Osteocyte (in vitro differentiated cells): ENCODE measurements around the gene TTC19. TPM values are rescaled to one million over a fixed set of nuclear protein-coding genes. Genes with fewer than 3 reads are reported as not detected.
"Not testable (repeated sequence)": the region's sequence is repeated elsewhere in the genome, so short reads cannot be mapped to it uniquely, and the experiment has no call there.

Experiments used
- DNase-seq: peaks from one replicate; pipeline ENCODE4 v3.0.0; 2021; ENCODE audit warnings: mixed read lengths; ENCODE audit not compliant: unreplicated experiment; ENCODE audit errors: extremely low spot score
- H3K27ac Mint-ChIP-seq: one replicate; pipeline ENCODE4 v1.8.0; 2021; ENCODE audit warnings: mild to moderate bottlenecking, mixed read lengths; ENCODE audit not compliant: unreplicated experiment
- H3K27me3 Mint-ChIP-seq: one replicate; pipeline ENCODE4 v1.8.0; 2021; ENCODE audit warnings: mixed read lengths; ENCODE audit not compliant: unreplicated experiment
- H3K36me3 Mint-ChIP-seq: one replicate; pipeline ENCODE4 v1.8.0; 2021; ENCODE audit warnings: mixed read lengths; ENCODE audit not compliant: unreplicated experiment
- H3K4me1 Mint-ChIP-seq: one replicate; pipeline ENCODE4 v1.8.0; 2021; ENCODE audit warnings: mixed read lengths; ENCODE audit not compliant: unreplicated experiment
- H3K4me3 Mint-ChIP-seq: one replicate; pipeline ENCODE4 v1.8.0; 2021; ENCODE audit warnings: mild to moderate bottlenecking, moderate library complexity, mixed read lengths; ENCODE audit not compliant: unreplicated experiment
- H3K9me3 Mint-ChIP-seq: one replicate; pipeline ENCODE4 v1.8.0; 2021; ENCODE audit warnings: mixed read lengths; ENCODE audit not compliant: unreplicated experiment
- CTCF ChIP-seq: fragments of 200-600 bp; sonication (generic); IDR thresholded peaks from 2 replicates; pipeline ENCODE4 v1.5.0; 2021; ENCODE audit warnings: antibody characterized with exemption, mild to moderate bottlenecking, moderate library complexity
- total RNA-seq: library from RNA; stranded (reverse); gene quantifications from 2 replicates; pipeline ENCODE4 v1.2.1, GENCODE V29; 2021

The TTC19 gene
- total RNA-seq, 1 donor from 2014 or later: 34.4 TPM

GRCh38 chr17:16044487-16044886 is 44.9 kb downstream of the TTC19 start:
- Mint-ChIP-seq H3K4me3 (no peak overlapping the region), H3K9me3 (no peaks in the 10 kb centered on the region), H3K4me1 (no peaks in the 10 kb centered on the region), H3K27me3 (no peaks in the 10 kb centered on the region), H3K36me3 (peaks cover 61% of the 10 kb centered on the region), H3K27ac (no peak overlapping the region)
- DNase-seq: no peak
- no peak for TF ChIP-seq CTCF

- no peak overlapping the region for H3K4me3 Mint-ChIP-seq
- peaks cover 53% of the 10 kb centered on the region for H3K36me3 Mint-ChIP-seq
- no peak for TF ChIP-seq CTCF
- H3K4me1 Mint-ChIP-seq: no peaks in the 10 kb centered on the region
- H3K27me3 Mint-ChIP-seq: no peaks in the 10 kb centered on the region
- H3K9me3 Mint-ChIP-seq: no peaks in the 10 kb centered on the region
- H3K27ac Mint-ChIP-seq: no peak overlapping the region
- DNase-seq: no peak
Observed at GRCh38 chr17:16046966-16047365, 47.3 kb downstream of the TTC19 start.

- Mint-ChIP-seq H3K27me3 (no peaks in the 10 kb centered on the region), H3K36me3 (peaks cover 57% of the 10 kb centered on the region), H3K4me1 (peaks cover 6% of the 10 kb centered on the region), H3K9me3 (peaks cover 12% of the 10 kb centered on the region), H3K27ac (no peak overlapping the region), H3K4me3 (no peak overlapping the region)
- TF ChIP-seq CTCF: no peak
- no peak for DNase-seq
Observed at GRCh38 chr17:16048811-16049449, 49.3 kb downstream of the TTC19 start.

- TF ChIP-seq CTCF: no peak
- Mint-ChIP-seq H3K9me3 (peaks cover 12% of the 10 kb centered on the region), H3K36me3 (peaks cover 64% of the 10 kb centered on the region), H3K27ac (no peak overlapping the region), H3K4me3 (no peak overlapping the region), H3K4me1 (peaks cover 6% of the 10 kb centered on the region), H3K27me3 (no peaks in the 10 kb centered on the region)
- no peak for DNase-seq
Observed at GRCh38 chr17:16050844-16051243, 51.2 kb downstream of the TTC19 start.

GRCh38 chr17:16052486-16052885 is 52.9 kb downstream of the TTC19 start:
- Mint-ChIP-seq H3K27ac (peak overlapping the region; percentile 52), H3K4me1 (peaks cover 6% of the 10 kb centered on the region), H3K4me3 (no peak overlapping the region), H3K27me3 (no peaks in the 10 kb centered on the region), H3K9me3 (peaks cover 12% of the 10 kb centered on the region), H3K36me3 (peaks cover 61% of the 10 kb centered on the region)
- DNase-seq: no peak
- TF ChIP-seq CTCF: no peak

- not testable (repeated sequence) for DNase-seq, H3K27ac Mint-ChIP-seq, H3K27me3 Mint-ChIP-seq, H3K4me3 Mint-ChIP-seq, H3K4me1 Mint-ChIP-seq
- Mint-ChIP-seq H3K9me3 (peaks cover 12% of the 10 kb centered on the region), H3K36me3 (peaks cover 71% of the 10 kb centered on the region)
Observed at GRCh38 chr17:16055139-16055538, 55.5 kb downstream of the TTC19 start.
